HG03196 (cell line): ENCODE data around the gene LRRC51.
A peak's percentile ranks its signal among the peaks of the same experiment; 100 is the strongest.

Experiments used
- ATAC-seq: cut with Tn5 transposase; IDR thresholded peaks from one replicate; pipeline ENCODE4 v1.9.1; 2021; ENCODE audit not compliant: unreplicated experiment

Gene LRRC51

GRCh38 chr11:72069787-72070251 is 10.8 kb upstream of the LRRC51 start:
- ATAC-seq: no peak

- ATAC-seq: no peak
These were observed 10.2 kb upstream of the LRRC51 start for GRCh38 chr11:72070491-72070890.

GRCh38 chr11:72072348-72072747 is 8.3 kb upstream of the LRRC51 start:
- ATAC-seq: no peak

DNA sequence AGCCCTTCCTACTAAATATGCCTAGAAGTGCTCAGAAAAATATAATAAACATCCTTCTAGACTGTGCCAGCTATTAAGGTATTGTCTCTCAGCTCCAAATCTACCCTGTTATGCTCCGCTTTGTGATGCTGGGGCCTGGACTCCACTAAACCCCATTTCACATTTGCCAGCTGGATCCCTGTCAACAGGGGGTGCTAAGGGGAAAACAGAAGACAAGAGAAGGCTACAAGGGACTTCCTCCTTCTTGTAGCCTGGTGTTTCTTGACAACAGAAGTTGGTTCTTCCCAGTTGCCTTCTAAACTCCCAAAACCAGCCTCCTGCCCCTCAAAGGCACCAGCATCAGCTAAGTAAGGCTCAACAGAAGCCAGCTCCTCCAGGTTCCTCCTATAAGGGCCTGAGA is 5.5 kb upstream of the LRRC51 start:
- ATAC-seq: no peak

DNA sequence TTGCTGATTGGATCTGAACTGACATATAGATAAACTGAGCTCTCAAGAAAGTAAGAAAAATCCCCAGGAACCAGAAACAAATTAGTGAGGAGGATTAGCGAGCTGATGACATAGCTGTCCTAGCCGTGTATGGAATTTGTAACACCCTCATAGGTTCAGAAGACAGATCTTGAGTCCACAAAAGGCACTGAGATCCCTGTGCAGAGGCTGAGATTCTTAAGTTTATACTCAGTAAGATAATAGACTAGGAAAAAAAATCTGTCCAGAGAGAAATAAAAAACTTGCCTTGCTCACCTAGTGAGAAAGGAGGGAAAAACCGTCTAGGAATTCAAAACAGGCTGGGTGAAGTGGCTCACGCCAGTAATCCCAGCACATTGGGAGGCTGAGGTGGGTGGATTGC is 4.9 kb upstream of the LRRC51 start:
- no peak for ATAC-seq

- no peak for ATAC-seq
These were observed 2.2 kb upstream of the LRRC51 start for GRCh38 chr11:72078477-72078876.

DNA sequence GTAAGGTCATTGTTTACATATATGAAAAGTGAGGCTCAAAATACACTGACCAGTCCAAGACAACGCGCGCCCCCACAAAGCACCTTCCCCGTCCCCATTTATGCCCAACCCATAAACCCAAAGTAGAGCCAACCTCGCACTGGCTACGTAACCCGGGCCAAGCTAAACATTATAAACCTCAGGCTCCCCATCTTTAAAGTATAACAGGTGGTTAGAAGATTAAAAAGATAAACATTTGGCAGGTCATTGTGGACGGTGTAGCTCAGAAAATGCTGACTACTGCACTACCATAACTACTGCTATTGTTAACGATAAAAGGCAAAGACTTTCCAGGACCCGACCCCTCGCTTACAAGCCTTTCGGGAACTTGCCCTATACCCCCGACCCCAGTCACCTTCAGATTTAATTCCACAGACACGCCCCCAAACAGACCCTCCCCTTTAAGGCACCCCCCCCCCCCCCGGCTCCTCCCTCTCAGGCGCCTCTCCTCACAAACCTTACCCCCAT is 778 bp upstream of the LRRC51 start:
- ATAC-seq: no peak

GRCh38 chr11:72081184-72081644 is 564 bp downstream of the LRRC51 start:
- ATAC-seq: no peak

GRCh38 chr11:72081821-72082453 is 1.3 kb downstream of the LRRC51 start:
- ATAC-seq: no peak

- ATAC-seq: no peak
These were observed 2.8 kb downstream of the LRRC51 start for GRCh38 chr11:72083414-72083813.

GRCh38 chr11:72084076-72084475 is 3.4 kb downstream of the LRRC51 start:
- ATAC-seq: no peak

GRCh38 chr11:72084965-72085364 is 4.3 kb downstream of the LRRC51 start:
- ATAC-seq: no peak

GRCh38 chr11:72085621-72086351 is 5.1 kb downstream of the LRRC51 start:
- ATAC-seq: no peak

DNA sequence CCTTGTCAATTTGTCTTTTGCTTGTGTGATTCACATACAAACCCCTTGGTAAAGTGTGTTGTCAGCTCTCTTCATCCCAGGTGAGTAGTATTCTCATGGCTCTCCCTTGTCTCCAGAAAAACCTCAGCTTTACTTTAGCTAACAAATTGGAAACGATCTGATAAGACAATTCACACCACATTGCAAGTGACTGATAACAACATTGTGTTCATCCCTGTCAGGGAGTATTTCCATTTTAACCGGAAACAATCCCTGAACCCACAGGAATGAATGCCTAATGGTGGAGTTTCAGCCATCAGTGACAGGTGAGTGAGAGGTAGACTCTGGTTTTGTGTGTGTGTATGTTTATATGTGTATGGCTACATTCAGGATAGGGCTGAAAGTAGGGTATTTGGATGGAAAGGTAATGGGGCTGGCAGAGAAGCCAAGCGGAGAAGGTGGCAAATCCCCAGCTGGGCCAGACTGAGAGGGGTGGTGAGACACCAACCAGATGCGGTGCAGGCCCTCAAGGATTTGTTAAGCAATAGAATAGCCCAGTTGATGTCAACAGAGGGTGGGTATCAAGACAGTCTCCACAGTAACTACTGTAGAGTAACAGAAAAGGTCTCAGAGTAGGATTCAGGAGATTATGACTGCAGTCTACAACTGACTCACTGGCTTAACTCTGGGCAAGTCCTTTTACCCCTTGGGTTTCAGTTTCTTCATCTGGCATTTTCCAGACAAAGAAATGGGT is 7.6 kb downstream of the LRRC51 start:
- no peak for ATAC-seq

DNA sequence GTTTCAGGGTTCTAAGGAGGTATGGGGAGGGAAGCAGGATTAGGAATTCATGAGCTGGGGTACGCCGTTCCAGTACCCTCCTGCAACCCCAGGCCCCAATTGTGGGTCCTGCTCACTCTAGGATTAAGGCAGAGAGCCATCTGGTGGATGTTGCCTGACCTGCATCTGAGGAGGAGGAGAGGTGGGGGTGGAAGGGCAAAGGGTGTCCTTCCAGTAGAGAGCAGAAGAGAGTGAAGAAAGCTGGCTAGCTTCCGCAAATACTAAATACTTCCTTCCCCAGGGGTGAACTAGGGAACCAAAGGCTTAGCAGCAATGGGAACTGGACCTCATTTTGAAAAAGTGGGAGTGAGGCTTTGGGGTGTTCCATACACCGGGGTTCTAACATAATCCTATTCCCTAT is 10.6 kb downstream of the LRRC51 start:
- ATAC-seq: no peak

- no peak for ATAC-seq
These were observed 18.1 kb downstream of the LRRC51 start for GRCh38 chr11:72098741-72099140.

DNA sequence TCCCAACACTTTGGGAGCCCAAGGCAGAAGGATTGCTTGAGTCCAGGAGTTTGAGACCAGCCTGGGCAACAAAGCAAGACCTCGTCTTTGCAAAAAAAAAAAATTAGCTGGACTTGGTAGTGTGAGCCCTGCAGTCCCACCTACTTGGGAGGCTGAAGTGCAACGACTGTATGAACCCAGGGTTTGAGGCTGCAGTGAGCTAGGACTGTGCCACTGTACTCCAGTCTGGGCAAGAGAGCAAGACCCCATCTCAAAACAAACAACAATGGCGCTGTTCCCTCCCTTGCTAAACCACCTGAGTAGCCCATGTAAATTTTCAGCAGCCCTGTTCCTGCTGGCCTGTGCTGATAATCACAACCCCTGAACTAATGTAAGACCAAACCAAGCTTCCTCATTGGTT is 19.4 kb downstream of the LRRC51 start:
- ATAC-seq: no peak

DNA sequence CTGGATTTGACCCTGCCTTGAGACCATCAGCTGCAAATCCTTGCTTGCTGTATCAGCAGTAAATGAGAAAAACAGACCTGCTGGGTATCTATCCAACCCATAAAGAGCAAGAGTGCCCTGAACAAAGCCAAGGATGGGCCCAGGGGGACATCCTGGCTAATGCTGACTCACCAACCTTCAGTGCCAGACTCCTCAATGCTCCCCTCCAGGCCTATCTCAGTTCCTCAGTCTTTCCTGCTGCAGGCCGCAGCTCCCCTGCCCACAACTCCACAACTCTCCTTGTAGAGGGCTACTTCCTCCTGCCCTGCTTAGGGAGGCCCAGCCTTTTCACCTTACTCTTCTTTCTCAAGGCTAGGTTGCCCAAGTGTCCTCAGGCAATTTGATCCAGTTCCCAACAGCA is 19.8 kb downstream of the LRRC51 start:
- no peak for ATAC-seq

- no peak for ATAC-seq
These were observed 21.5 kb downstream of the LRRC51 start for GRCh38 chr11:72102162-72102561.

DNA sequence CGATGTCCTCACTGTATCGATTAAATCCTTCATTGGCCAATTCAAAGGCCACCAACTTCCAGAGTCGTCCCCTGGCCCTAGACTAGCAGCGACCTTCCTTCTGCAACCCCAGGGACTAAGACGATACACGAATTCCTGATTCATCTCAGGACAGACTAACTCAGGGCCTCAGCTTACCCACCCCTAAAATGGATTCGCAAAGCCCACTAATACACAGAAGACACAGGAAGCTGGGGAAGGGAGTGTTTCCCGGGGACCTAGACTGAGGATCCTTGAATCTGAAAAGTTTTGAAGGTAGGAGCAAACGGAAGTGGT is 21.9 kb downstream of the LRRC51 start:
- no peak for ATAC-seq

DNA sequence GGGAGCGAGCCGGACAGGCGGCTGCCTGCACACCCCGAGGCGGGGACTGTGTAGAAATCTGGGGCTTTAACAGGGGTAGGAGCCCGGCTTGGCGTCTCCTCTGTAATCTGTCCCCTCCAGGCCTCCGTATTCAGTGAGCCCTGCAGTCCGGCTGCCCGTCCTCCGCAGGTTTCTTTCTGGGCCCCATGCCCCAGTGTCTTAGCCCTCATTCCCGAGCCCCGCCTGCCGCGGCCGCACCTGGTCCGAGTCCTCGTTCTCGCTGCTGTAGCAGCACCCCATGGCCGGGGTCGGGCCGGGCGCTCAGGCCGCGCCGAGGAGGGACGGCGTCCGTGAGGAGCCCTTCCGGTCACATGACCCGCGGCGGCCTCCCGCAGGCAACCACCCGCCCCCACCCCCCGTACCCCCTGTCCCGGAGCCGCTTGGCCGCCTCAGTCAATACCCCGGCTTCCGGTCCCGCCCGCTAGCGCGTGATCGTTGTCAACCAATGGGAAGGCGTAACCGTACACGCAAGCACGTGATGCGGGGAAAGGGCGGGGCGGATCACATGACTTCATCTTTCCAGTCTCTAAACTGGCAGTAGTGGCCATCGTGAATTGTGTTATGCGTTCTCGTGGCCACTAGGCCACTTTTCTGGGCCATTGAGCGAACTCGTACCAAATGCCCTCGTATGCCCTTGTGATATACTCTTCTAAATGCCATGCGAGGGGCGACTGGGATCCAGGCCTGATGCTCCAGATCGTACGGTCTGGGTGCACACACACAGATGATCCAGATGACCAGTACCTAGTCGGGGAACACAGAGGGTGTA is 22.5 kb downstream of the LRRC51 start, which contains the start of gene LAMTOR1:
TSS of gene LAMTOR1 (minus strand) at position 352 of the 808 bp plus-strand sequence. CDS start at position 279, 73 bp downstream.
- ATAC-seq: peak; percentile 80
